GM18870 (cell line): Measurements from ENCODE around the gene ROR2.

Source experiments
- ATAC-seq: cut with Tn5 transposase; IDR thresholded peaks from one replicate; pipeline ENCODE4 v1.9.1; 2021; ENCODE audit warnings: moderate library complexity; ENCODE audit not compliant: unreplicated experiment

ROR2 gene

GRCh38 chr9:91882627-91883026 lies 67.4 kb downstream of the ROR2 start:
- ATAC-seq = no peak

- no peak for ATAC-seq
These were observed 69.6 kb downstream of the ROR2 start for GRCh38 chr9:91880378-91880972.

- no peak for ATAC-seq
These were observed 70.8 kb downstream of the ROR2 start for GRCh38 chr9:91879231-91879630.

GRCh38 chr9:91873637-91874051 lies 76.4 kb downstream of the ROR2 start:
- no peak for ATAC-seq

GRCh38 chr9:91868732-91869391 lies 81.2 kb downstream of the ROR2 start:
- no peak for ATAC-seq

GRCh38 chr9:91867740-91868139 lies 82.3 kb downstream of the ROR2 start:
- no peak for ATAC-seq

- no peak for ATAC-seq
These were observed 85.0 kb downstream of the ROR2 start for GRCh38 chr9:91865041-91865440.

- no peak for ATAC-seq
These were observed 85.6 kb downstream of the ROR2 start for GRCh38 chr9:91864380-91864779.

GRCh38 chr9:91863469-91863868 lies 86.6 kb downstream of the ROR2 start:
- no peak for ATAC-seq

- no peak for ATAC-seq
These were observed 91.6 kb downstream of the ROR2 start for GRCh38 chr9:91858213-91859030.

GRCh38 chr9:91857291-91858212 lies 92.5 kb downstream of the ROR2 start:
- no peak for ATAC-seq

GRCh38 chr9:91856419-91856818 lies 93.6 kb downstream of the ROR2 start:
- ATAC-seq = no peak

GRCh38 chr9:91855196-91855595 lies 94.8 kb downstream of the ROR2 start:
- no peak for ATAC-seq

- ATAC-seq = no peak
These were observed 97.2 kb downstream of the ROR2 start for GRCh38 chr9:91852801-91853347.

GRCh38 chr9:91849694-91850093 lies 100.3 kb downstream of the ROR2 start:
- no peak for ATAC-seq

- no peak for ATAC-seq
These were observed 101.9 kb downstream of the ROR2 start for GRCh38 chr9:91848146-91848545.

GRCh38 chr9:91847581-91848091 lies 102.4 kb downstream of the ROR2 start:
- ATAC-seq = no peak

- no peak for ATAC-seq
These were observed 104.1 kb downstream of the ROR2 start for GRCh38 chr9:91845879-91846278.

- no peak for ATAC-seq
These were observed 105.2 kb downstream of the ROR2 start for GRCh38 chr9:91844701-91845291.

GRCh38 chr9:91844190-91844589 lies 105.8 kb downstream of the ROR2 start:
- ATAC-seq = no peak
